ENCODE results near the gene HAND2.

The HAND2 gene

DNA sequence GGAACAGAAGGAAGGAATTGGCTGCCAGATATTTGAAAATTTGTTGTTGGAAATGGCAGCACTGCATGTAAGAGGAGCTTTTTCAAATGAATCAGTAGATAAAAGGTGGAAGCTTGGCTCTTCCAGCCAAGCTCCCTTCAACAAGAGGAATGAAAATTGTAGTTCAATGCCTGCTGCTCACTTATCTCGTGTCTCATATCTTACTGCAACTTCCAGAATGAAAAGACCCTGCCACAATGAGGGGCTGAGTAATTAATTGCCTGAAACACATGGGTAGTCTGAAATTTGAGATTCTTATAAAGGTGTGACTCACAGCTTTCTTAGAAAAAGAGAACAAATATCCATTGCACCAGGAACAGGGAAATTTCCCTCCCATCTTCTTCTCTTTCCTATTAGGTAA is 53.0 kb downstream of the HAND2 start:
- DNase-seq (ENCODE audit: extremely low read depth, low read depth), result no peak
- TF ChIP-seq, protein P1, sequence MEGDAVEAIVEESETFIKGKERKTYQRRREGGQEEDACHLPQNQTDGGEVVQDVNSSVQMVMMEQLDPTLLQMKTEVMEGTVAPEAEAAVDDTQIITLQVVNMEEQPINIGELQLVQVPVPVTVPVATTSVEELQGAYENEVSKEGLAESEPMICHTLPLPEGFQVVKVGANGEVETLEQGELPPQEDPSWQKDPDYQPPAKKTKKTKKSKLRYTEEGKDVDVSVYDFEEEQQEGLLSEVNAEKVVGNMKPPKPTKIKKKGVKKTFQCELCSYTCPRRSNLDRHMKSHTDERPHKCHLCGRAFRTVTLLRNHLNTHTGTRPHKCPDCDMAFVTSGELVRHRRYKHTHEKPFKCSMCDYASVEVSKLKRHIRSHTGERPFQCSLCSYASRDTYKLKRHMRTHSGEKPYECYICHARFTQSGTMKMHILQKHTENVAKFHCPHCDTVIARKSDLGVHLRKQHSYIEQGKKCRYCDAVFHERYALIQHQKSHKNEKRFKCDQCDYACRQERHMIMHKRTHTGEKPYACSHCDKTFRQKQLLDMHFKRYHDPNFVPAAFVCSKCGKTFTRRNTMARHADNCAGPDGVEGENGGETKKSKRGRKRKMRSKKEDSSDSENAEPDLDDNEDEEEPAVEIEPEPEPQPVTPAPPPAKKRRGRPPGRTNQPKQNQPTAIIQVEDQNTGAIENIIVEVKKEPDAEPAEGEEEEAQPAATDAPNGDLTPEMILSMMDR (IDR thresholded peaks at IDR 0.05; ENCODE audit: low read depth, low read length), result no peak
